Mesodermal cell (in vitro differentiated cells): ENCODE measurements around the gene PLPP7.
"Not testable (repeated sequence)": the region's sequence is repeated elsewhere in the genome, so short reads cannot be mapped to it uniquely, and the experiment has no call there.

Experiments used
- H3K27ac ChIP-seq: 2 replicates; pipeline ENCODE4 v1.7.0; 2013; ENCODE audit warnings: mild to moderate bottlenecking, low read depth, low read length, moderate library complexity; ENCODE audit not compliant: severe bottlenecking
- H3K36me3 ChIP-seq: 2 replicates; pipeline ENCODE4 v1.7.1; 2013; ENCODE audit warnings: mild to moderate bottlenecking, low read length, moderate library complexity; ENCODE audit not compliant: control insufficient read depth, insufficient read depth
- H3K4me1 ChIP-seq: one replicate; pipeline ENCODE4 v1.7.1; 2013; ENCODE audit warnings: mild to moderate bottlenecking, low read length; ENCODE audit not compliant: insufficient read depth, control insufficient read depth, poor library complexity, severe bottlenecking
- H3K4me3 ChIP-seq: 2 replicates; pipeline ENCODE4 v1.7.0; 2013; ENCODE audit warnings: low read length, control low read depth, mild to moderate bottlenecking; ENCODE audit not compliant: insufficient read depth, poor library complexity, severe bottlenecking; ENCODE audit errors: extremely low read depth
- H3K9me3 ChIP-seq: 2 replicates; pipeline ENCODE4 v1.7.1; 2013; ENCODE audit warnings: mild to moderate bottlenecking, low read length, moderate library complexity; ENCODE audit not compliant: control insufficient read depth
- WGBS, 2 experiments: methylation state at CpG; one replicate each; pipeline ENCODE4 v1.1.5; 2013; ENCODE audit warnings: missing lambda C conversion rate in 2 of 2; ENCODE audit not compliant: insufficient coverage in 2 of 2; 5-methylcytosine and 5-hydroxymethylcytosine counted together

The PLPP7 gene

GRCh38 chr9:131337131-131337848 is 47.8 kb downstream of the PLPP7 start:
- no peaks in the 10 kb centered on the region for H3K36me3 ChIP-seq
- H3K27ac ChIP-seq: no peak overlapping the region
- no peak overlapping the region for H3K4me3 ChIP-seq
- H3K4me1 ChIP-seq: peaks cover 10% of the 10 kb centered on the region
- no peaks in the 10 kb centered on the region for H3K9me3 ChIP-seq
- WGBS, 2 experiments: 86 to 95% methylated on average over 12 to 16 of the region's 16 CpGs

GRCh38 chr9:131339212-131339611 is 49.7 kb downstream of the PLPP7 start:
- H3K27ac ChIP-seq, H3K9me3 ChIP-seq, H3K36me3 ChIP-seq, H3K4me1 ChIP-seq, H3K4me3 ChIP-seq: not testable (repeated sequence)
- WGBS, 2 experiments: no CpG with 5 or more reads among the region's 5 CpGs

- WGBS, 2 experiments: 79 to 85% methylated on average over 6 to 9 of the region's 11 CpGs
- H3K4me1 ChIP-seq, H3K9me3 ChIP-seq, H3K27ac ChIP-seq, H3K4me3 ChIP-seq, H3K36me3 ChIP-seq: not testable (repeated sequence)
These were observed 55.5 kb downstream of the PLPP7 start for GRCh38 chr9:131344931-131345535.

GRCh38 chr9:131346559-131346958 is 57.0 kb downstream of the PLPP7 start:
- Histone ChIP-seq H3K27ac (no peak overlapping the region), H3K4me1 (no peaks in the 10 kb centered on the region), H3K36me3 (no peaks in the 10 kb centered on the region), H3K9me3 (no peaks in the 10 kb centered on the region), H3K4me3 (no peak overlapping the region)
- WGBS, 2 experiments: 91 to 100% methylated on average over 3 to 6 of the region's 6 CpGs

GRCh38 chr9:131347376-131348020 is 58.0 kb downstream of the PLPP7 start:
- H3K4me3 ChIP-seq: no peak overlapping the region
- 92 to 95% methylated on average over 18 of the region's 19 CpGs for WGBS, 2 experiments
- no peaks in the 10 kb centered on the region for H3K9me3 ChIP-seq
- no peak overlapping the region for H3K27ac ChIP-seq
- no peaks in the 10 kb centered on the region for H3K4me1 ChIP-seq
- no peaks in the 10 kb centered on the region for H3K36me3 ChIP-seq

GRCh38 chr9:131348631-131349521 is 59.4 kb downstream of the PLPP7 start:
- Histone ChIP-seq H3K4me3 (no peak overlapping the region), H3K4me1 (no peaks in the 10 kb centered on the region), H3K36me3 (no peaks in the 10 kb centered on the region), H3K27ac (no peak overlapping the region), H3K9me3 (no peaks in the 10 kb centered on the region)
- 79 to 92% methylated on average over 2 to 3 of the region's 10 CpGs for WGBS, 2 experiments

- Histone ChIP-seq H3K36me3 (no peaks in the 10 kb centered on the region), H3K4me3 (no peak overlapping the region), H3K27ac (no peak overlapping the region), H3K9me3 (no peaks in the 10 kb centered on the region), H3K4me1 (no peaks in the 10 kb centered on the region)
- WGBS, 2 experiments: 69 to 73% methylated on average over 5 of the region's 5 CpGs
These were observed 60.0 kb downstream of the PLPP7 start for GRCh38 chr9:131349522-131349880.

GRCh38 chr9:131349881-131350563 is 60.5 kb downstream of the PLPP7 start:
- 17 to 19% methylated on average over 18 to 26 of the region's 27 CpGs for WGBS, 2 experiments
- peak overlapping the region; percentile 9 for H3K4me3 ChIP-seq

GRCh38 chr9:131356479-131356878 is 67.0 kb downstream of the PLPP7 start:
- not testable (repeated sequence) for H3K36me3 ChIP-seq, H3K9me3 ChIP-seq, H3K4me1 ChIP-seq, H3K4me3 ChIP-seq
- H3K27ac ChIP-seq: peak overlapping the region; percentile 13
- 67 to 69% methylated on average over 2 to 5 of the region's 6 CpGs for WGBS, 2 experiments

More at GRCh38 chr9:131349881-131350563, 60.5 kb downstream of the PLPP7 start:
- Histone ChIP-seq H3K36me3 (no peaks in the 10 kb centered on the region), H3K27ac (no peak overlapping the region), H3K4me1 (no peaks in the 10 kb centered on the region), H3K9me3 (no peaks in the 10 kb centered on the region)

GRCh38 chr9:131358556-131358955 is 69.0 kb downstream of the PLPP7 start:
- 78 to 80% methylated on average over 4 to 5 of the region's 10 CpGs for WGBS, 2 experiments
- H3K4me1 ChIP-seq: no peaks in the 10 kb centered on the region
- no peaks in the 10 kb centered on the region for H3K9me3 ChIP-seq
- H3K36me3 ChIP-seq: no peaks in the 10 kb centered on the region
- H3K4me3 ChIP-seq: no peak overlapping the region
- no peak overlapping the region for H3K27ac ChIP-seq
